Activated CD4-positive, alpha-beta T cell treated with anti-CD3 and anti-CD28 coated beads, Interleukin-2, amount 50 U/mL, for 24 hours (primary cell): ENCODE data around the gene C2orf49.

Experiments used
- DNase-seq, 2 donors: peaks; one replicate each; pipeline ENCODE4 v3.0.0-alpha.2; 2020; ENCODE audit warnings: low read depth in 1 of 2, low spot score in 1 of 2

Gene C2orf49

GRCh38 chr2:105361102-105361889, 24.0 kb downstream of the C2orf49 start:
- DNase-seq, result peak in 1 of 2 donors; percentile 17

GRCh38 chr2:105362862-105363591, 25.7 kb downstream of the C2orf49 start:
- DNase-seq, result no peak

GRCh38 chr2:105364436-105365139, 27.2 kb downstream of the C2orf49 start:
- no peak for DNase-seq

- DNase-seq, result no peak
Observed at GRCh38 chr2:105365206-105365605, 27.9 kb downstream of the C2orf49 start.

- no peak for DNase-seq
Observed at GRCh38 chr2:105368759-105369408, 31.5 kb downstream of the C2orf49 start.

- peak; percentile 75 to 81 for DNase-seq
Observed at GRCh38 chr2:105369777-105370690, 32.7 kb downstream of the C2orf49 start.

GRCh38 chr2:105371156-105371555, 33.8 kb downstream of the C2orf49 start:
- no peak for DNase-seq

- no peak for DNase-seq
Observed at GRCh38 chr2:105371810-105372209, 34.5 kb downstream of the C2orf49 start.

- no peak for DNase-seq
Observed at GRCh38 chr2:105373344-105373781, 36.0 kb downstream of the C2orf49 start.

- no peak for DNase-seq
Observed at GRCh38 chr2:105373895-105374401, 36.6 kb downstream of the C2orf49 start.

GRCh38 chr2:105375001-105375561, 37.7 kb downstream of the C2orf49 start:
- no peak for DNase-seq

GRCh38 chr2:105376010-105376409, 38.7 kb downstream of the C2orf49 start:
- no peak for DNase-seq

GRCh38 chr2:105376789-105377240, 39.5 kb downstream of the C2orf49 start:
- DNase-seq, result no peak

- no peak for DNase-seq
Observed at GRCh38 chr2:105377871-105378270, 40.5 kb downstream of the C2orf49 start.

- no peak for DNase-seq
Observed at GRCh38 chr2:105378276-105378840, 41.0 kb downstream of the C2orf49 start.

GRCh38 chr2:105378921-105379383, 41.6 kb downstream of the C2orf49 start:
- no peak for DNase-seq

- no peak for DNase-seq
Observed at GRCh38 chr2:105379741-105380186, 42.4 kb downstream of the C2orf49 start.

GRCh38 chr2:105380432-105381100, 43.2 kb downstream of the C2orf49 start:
- DNase-seq, result no peak
